HUES64 (cell line): ENCODE results near the gene SLC16A7.

Experiments used
- H3K27ac ChIP-seq: 2 replicates; pipeline ENCODE4 v1.7.0; 2013; ENCODE audit warnings: low read depth, low read length, inconsistent platforms
- H3K27me3 ChIP-seq: 2 replicates; pipeline ENCODE4 v1.6.1; 2013; ENCODE audit warnings: mild to moderate bottlenecking, low read length; ENCODE audit not compliant: insufficient read depth
- H3K36me3 ChIP-seq: 2 replicates; pipeline ENCODE4 v1.6.1; 2013; ENCODE audit warnings: mild to moderate bottlenecking, low read length; ENCODE audit not compliant: insufficient read depth
- H3K4me1 ChIP-seq: 2 replicates; pipeline ENCODE4 v1.6.1; 2013; ENCODE audit warnings: mild to moderate bottlenecking, low read length, moderate library complexity; ENCODE audit not compliant: insufficient read depth
- H3K4me3 ChIP-seq: 2 replicates; pipeline ENCODE4 v1.5.1; 2013; ENCODE audit warnings: mild to moderate bottlenecking, low read length, moderate library complexity
- H3K9ac ChIP-seq: 2 replicates; pipeline ENCODE4 v1.6.1; 2013; ENCODE audit warnings: mild to moderate bottlenecking, low read depth, low read length
- H3K9me3 ChIP-seq: 2 replicates; pipeline ENCODE4 v1.6.1; 2013; ENCODE audit warnings: low read depth, low read length; ENCODE audit not compliant: insufficient read depth
- WGBS: fragments of 150-250, 120-280 bp; methylation state at CpG from one replicate; pipeline ENCODE4 v1.1.7; 2013; ENCODE audit warnings: missing lambda C conversion rate; 5-methylcytosine and 5-hydroxymethylcytosine counted together

Gene SLC16A7

DNA sequence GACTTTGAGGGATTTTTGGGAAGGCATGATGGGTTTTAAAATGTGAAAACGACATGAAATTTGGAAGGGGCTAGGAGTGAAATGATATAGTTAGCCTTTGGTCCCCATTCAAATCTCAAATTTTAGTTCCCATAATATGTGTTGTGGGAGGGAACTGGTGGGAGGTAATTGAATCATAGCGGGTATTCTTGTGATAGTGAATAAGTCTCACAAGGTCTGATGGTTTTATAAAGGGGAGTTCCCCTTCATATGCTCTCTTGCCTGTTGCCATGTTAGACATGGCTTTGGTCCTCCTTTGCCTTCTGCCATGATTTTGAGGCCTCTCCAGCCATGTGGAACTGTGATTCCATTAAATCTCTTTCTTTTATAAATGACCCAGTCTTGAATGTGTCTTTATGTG, 72.8 kb downstream of the SLC16A7 start:
- no peak overlapping the region for H3K27ac ChIP-seq
- no peaks in the 10 kb centered on the region for H3K4me1 ChIP-seq
- no peaks in the 10 kb centered on the region for H3K36me3 ChIP-seq
- H3K27me3 ChIP-seq = no peaks in the 10 kb centered on the region
- no peak overlapping the region for H3K4me3 ChIP-seq
- H3K9ac ChIP-seq = no peak overlapping the region
- WGBS = 94% methylated on average over 2 of the region's 2 CpGs
- peaks cover 21% of the 10 kb centered on the region for H3K9me3 ChIP-seq

DNA sequence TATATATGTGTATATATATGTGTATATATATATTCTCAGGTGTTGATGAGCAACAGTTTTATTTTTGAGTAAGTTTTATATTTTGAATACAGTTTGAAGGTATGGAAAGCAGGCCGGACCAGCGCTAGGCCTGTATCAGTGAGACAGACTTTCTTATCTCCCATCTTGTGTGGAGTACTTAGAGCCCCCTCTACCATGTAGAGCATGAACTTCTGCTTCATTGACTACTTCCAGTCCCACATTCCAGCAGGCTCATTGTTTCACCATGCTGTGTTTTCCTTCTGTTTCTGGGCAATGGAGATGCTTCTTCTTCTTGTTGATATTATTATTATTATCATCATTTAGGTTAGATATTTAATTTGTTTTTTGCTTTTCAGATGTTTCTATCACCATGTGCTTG, 76.4 kb downstream of the SLC16A7 start:
- Histone ChIP-seq H3K9me3 (peaks cover 14% of the 10 kb centered on the region), H3K9ac (no peak overlapping the region), H3K4me1 (no peaks in the 10 kb centered on the region), H3K36me3 (no peaks in the 10 kb centered on the region), H3K27me3 (no peaks in the 10 kb centered on the region), H3K27ac (no peak overlapping the region), H3K4me3 (no peak overlapping the region)
- 96% methylated on average over 2 of the region's 2 CpGs for WGBS

DNA sequence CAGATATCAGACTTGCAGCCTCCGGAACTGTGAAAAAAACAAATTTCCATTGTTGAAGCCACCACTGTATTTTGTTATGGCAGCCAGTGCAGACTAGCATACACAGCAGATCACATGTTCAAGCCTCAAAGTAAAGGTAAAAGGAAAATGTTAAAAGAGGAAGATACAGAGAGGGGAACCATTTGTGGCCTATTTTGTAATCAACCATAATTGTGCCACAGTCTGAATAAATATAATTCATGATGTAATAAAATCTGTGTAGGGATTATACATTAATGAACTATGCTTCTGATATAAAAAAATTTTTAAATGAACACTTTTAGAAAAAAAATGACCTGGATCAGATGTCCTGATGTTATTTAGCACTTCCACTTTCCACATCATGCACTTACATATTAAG, 79.6 kb downstream of the SLC16A7 start:
- no peaks in the 10 kb centered on the region for H3K36me3 ChIP-seq
- 0 out of 2 replicates have a peak, but pooled peaks cover 8% of the 10 kb centered on the region for H3K9me3 ChIP-seq
- no peaks in the 10 kb centered on the region for H3K4me1 ChIP-seq
- H3K27ac ChIP-seq = no peak overlapping the region
- no peaks in the 10 kb centered on the region for H3K27me3 ChIP-seq
- H3K4me3 ChIP-seq = no peak overlapping the region
- H3K9ac ChIP-seq = no peak overlapping the region
- 93% methylated on average over 1 of the region's 1 CpG for WGBS

DNA sequence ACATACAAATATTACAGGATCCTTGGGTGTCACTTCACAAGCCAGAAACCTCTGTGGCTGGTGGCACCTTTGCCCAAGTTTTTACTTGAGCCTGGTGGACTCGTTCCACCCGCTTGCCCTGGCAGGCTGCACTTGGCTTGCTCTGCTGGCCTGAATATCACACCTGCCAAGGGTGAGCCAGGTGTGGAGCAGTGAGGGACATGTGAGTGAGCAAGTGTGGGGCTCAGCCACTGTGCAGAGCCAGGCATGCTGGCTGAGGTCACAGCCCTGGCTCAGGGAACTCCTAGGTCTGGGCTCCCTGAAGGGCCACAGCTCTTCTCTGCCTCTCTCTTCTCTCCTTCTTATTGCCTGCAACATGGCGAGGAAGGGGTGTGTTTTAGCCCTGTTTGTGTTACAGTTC, 82.0 kb downstream of the SLC16A7 start:
- 93% methylated on average over 3 of the region's 3 CpGs for WGBS
- H3K4me1 ChIP-seq = no peaks in the 10 kb centered on the region
- no peaks in the 10 kb centered on the region for H3K27me3 ChIP-seq
- H3K9ac ChIP-seq = no peak overlapping the region
- no peaks in the 10 kb centered on the region for H3K36me3 ChIP-seq
- no peak overlapping the region for H3K4me3 ChIP-seq
- H3K9me3 ChIP-seq = 0 out of 2 replicates have a peak, but pooled peaks cover 8% of the 10 kb centered on the region
- H3K27ac ChIP-seq = no peak overlapping the region

DNA sequence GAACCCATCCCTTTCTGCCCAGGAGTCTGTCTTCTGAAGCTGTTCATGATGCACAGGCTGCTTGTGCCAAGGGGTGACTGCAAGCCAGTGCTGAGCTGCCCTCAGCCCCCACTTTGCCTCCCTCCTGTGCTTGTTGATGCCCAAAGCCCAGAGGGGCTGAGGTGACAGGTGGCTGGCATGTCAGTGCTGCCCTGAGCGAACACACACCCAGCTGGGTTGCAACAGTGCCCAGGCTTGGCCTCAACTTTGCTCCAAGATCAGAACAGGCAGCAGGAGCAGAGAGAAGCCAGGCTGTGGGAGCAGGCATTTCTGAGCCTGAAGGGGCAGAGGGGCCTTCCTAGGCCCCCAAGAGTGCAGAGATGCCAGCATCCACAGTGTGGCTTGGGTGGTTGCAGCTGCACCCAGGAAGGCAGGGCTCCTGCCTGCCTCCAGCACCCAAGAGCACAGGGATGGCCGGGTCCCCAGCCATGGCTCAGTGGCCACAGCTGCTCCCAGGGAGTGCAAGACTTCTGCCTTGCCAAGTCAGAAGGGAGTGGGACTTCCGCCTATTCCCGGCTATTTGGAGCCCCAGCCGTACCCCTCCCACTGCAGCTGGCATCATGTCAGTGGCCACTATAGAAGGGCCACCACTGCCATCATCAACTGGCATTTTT, 83.1 kb downstream of the SLC16A7 start:
- Histone ChIP-seq H3K9ac (no peak overlapping the region), H3K36me3 (no peaks in the 10 kb centered on the region)
- WGBS = 94% methylated on average over 5 of the region's 5 CpGs

DNA sequence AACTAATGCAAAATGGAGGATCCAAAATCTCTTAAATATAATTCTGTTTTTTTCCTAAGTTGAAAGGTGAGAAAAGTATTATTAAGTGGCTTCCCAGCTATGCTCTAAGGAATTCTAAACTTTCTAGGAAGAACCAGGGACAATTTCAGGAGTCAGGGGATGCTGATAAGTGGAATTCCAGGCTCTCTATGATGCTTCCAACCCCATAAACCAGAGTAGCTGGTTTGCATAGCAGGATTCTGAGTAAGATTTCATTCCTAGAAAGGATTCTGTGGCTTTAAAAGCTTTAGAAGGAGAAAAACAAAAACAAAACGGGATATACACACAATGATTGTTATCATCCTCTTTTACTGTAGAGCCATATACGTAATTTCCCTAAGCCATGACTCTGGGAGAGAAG, 93.9 kb downstream of the SLC16A7 start:
- Histone ChIP-seq H3K27ac (no peak overlapping the region), H3K36me3 (no peaks in the 10 kb centered on the region), H3K27me3 (no peaks in the 10 kb centered on the region), H3K4me3 (no peak overlapping the region), H3K9ac (no peak overlapping the region), H3K9me3 (no peaks in the 10 kb centered on the region), H3K4me1 (no peaks in the 10 kb centered on the region)
- 93% methylated on average over 2 of the region's 2 CpGs for WGBS

More for the DNA sequence above, 83.1 kb downstream of the SLC16A7 start:
- Histone ChIP-seq H3K4me3 (no peak overlapping the region), H3K27me3 (no peaks in the 10 kb centered on the region), H3K9me3 (0 out of 2 replicates have a peak, but pooled peaks cover 8% of the 10 kb centered on the region), H3K4me1 (no peaks in the 10 kb centered on the region), H3K27ac (no peak overlapping the region)

DNA sequence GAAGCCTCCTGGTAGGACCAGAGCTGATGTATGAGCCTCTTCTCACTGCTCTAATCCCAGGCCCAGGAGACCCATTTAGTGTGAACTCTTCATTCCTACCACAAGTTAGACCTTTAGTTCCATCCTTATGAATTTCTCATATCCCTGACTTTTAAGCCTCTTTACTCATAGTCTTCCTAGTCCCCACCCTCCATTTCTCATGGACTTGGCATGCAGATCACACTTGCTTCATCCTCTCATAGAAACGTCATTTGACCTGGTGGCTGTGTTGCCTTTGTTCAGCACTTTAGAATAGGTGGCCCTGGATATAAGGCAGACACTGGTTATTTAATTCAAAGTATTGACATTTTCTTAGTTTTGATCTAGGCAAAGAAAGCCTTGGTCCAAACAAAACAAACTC, 99.5 kb downstream of the SLC16A7 start:
- H3K27ac ChIP-seq = no peak overlapping the region
- no peaks in the 10 kb centered on the region for H3K9me3 ChIP-seq
- H3K36me3 ChIP-seq = no peaks in the 10 kb centered on the region
- H3K4me3 ChIP-seq = no peak overlapping the region
- no peak overlapping the region for H3K9ac ChIP-seq
- H3K27me3 ChIP-seq = no peaks in the 10 kb centered on the region
- no peaks in the 10 kb centered on the region for H3K4me1 ChIP-seq
- WGBS = 70% methylated on average over 1 of the region's 1 CpG

DNA sequence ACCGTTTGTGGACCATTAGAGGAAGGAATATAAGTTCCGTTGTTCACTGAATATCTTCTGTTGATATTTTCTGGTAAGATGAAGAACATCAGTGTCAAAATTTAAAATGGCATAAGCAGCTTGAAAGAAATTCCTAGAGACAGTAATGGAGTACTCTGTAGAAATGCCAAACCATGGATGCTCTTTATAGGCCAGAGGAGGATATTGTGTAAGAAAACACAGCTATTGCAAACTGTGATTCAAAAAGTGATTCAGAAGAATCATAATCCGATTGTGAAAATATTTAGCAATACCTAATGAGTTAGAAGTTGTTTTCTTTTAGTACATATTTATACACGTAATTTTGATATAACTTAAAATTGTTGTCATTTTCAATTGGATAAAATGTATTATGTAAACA, 102.8 kb downstream of the SLC16A7 start:
- Histone ChIP-seq H3K36me3 (no peaks in the 10 kb centered on the region), H3K27me3 (no peaks in the 10 kb centered on the region), H3K9ac (no peak overlapping the region), H3K4me1 (no peaks in the 10 kb centered on the region), H3K4me3 (no peak overlapping the region), H3K27ac (no peak overlapping the region), H3K9me3 (no peaks in the 10 kb centered on the region)
- WGBS = 94% methylated on average over 2 of the region's 4 CpGs

DNA sequence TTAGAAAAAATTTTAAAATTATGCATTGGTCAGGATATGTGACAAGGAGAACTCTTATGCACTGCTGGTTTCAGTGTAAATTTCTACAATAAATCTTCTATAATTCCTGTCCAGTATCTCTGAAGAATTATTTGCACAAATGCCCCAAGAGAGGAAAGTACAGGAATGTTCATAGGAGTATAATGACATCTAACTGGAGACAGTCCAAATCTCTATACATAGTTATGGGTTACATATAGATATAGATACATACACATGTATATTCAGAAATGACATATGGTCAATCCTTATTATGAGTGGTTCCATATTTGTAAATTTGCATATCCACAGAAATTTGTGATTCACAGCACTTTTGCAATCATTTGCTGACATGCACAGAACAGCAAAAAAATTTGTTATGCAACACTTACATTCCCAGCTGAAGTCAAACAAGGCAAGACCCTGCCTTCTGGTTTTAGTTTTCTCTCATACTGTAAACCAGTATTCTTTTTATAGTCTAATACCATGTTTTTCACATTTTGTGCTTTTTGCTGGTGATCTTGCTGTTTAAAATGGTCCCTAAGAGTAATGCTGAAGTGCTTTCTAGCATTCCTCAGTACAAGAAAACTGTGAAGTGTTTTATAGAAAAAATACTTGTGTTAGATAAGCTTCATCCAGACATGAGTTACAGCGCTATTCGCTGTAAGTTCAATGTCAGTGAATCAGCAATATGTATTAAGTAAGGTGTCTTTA, 103.8 kb downstream of the SLC16A7 start:
- Histone ChIP-seq H3K27ac (no peak overlapping the region), H3K4me1 (no peaks in the 10 kb centered on the region), H3K9me3 (no peaks in the 10 kb centered on the region), H3K9ac (no peak overlapping the region), H3K36me3 (no peaks in the 10 kb centered on the region), H3K4me3 (no peak overlapping the region), H3K27me3 (no peaks in the 10 kb centered on the region)
- WGBS = 94% methylated on average over 2 of the region's 2 CpGs

DNA sequence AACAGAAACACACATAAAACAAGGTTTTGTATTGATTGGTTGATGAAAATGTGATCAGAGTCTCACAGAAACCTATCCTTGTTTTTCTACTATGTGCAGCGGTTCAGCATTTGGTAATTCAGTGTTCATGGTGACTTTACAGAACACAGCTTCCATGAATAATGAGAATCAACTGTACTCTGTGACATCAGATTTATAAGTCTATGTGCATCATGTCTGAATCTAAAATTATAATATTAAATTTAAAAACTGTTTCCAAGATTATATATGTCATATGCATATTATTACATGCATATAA, 104.3 kb downstream of the SLC16A7 start:
- WGBS = 100% methylated on average over 1 of the region's 1 CpG
- H3K27me3 ChIP-seq = no peaks in the 10 kb centered on the region
- no peaks in the 10 kb centered on the region for H3K9me3 ChIP-seq
- H3K4me1 ChIP-seq = no peaks in the 10 kb centered on the region
- no peak overlapping the region for H3K27ac ChIP-seq
- H3K36me3 ChIP-seq = no peaks in the 10 kb centered on the region
- no peak overlapping the region for H3K9ac ChIP-seq
- no peak overlapping the region for H3K4me3 ChIP-seq

DNA sequence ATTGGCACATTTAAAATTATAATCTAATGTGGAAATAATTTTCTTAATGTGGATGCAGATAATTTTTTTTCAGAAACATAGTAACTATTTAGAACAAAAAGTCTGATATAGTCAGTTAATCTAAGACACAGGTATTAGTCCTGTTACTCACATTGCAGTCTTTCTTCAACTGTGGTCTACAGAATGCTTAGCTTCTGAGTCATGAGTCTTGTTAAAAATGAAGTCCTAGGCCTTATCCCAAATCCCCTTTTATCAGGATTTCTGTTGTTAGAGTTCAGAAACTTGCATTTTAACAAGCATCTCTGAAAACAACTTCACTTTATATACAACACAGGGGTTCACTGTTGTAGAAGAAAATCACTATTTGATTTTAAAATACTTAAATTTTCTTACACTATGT, 112.2 kb downstream of the SLC16A7 start:
- Histone ChIP-seq H3K27ac (no peak overlapping the region), H3K9ac (no peak overlapping the region), H3K27me3 (no peaks in the 10 kb centered on the region), H3K36me3 (no peaks in the 10 kb centered on the region), H3K4me3 (no peak overlapping the region), H3K9me3 (no peaks in the 10 kb centered on the region), H3K4me1 (no peaks in the 10 kb centered on the region)

DNA sequence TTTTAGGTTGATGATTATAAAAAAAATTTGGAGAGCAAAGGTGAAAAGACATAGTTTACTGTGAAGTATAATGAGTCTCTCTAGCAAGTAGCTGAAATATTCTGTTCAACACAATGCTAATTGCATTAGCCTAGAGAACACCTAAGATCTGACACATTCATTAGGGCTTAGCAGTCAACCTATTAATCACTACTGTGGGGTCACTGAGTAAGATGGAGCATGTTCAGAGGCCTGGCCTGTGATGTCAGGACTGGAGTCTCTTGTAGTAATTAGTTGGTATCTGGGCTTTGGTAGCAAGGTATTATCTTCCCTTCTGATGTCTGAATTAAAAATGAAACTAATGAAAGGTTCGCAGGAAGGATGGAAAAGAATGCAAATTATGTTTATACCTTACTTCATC, 112.7 kb downstream of the SLC16A7 start:
- Histone ChIP-seq H3K9ac (no peak overlapping the region), H3K4me1 (no peaks in the 10 kb centered on the region), H3K27me3 (no peaks in the 10 kb centered on the region), H3K27ac (no peak overlapping the region), H3K36me3 (no peaks in the 10 kb centered on the region), H3K9me3 (no peaks in the 10 kb centered on the region), H3K4me3 (no peak overlapping the region)
- no CpG with 5 or more reads among the region's 1 CpG for WGBS
